B cell (primary cell): ENCODE measurements around the gene ITGB1. TPM values are rescaled to one million over a fixed set of nuclear protein-coding genes. Genes with fewer than 3 reads are reported as not detected.

Source experiments
- ATAC-seq: fragments of 200-7000 bp; cut with Tn5 transposase; one replicate; pipeline ENCODE4 v1.10.0; 2021; ENCODE audit warnings: low read depth, mild to moderate bottlenecking, moderate number of reproducible peaks, moderate library complexity
- CTCF ChIA-PET: fragments of 350-600 bp; sonication (Branson Sonifier 250); formaldehyde crosslinking; loops from one replicate; lab custom pipeline; 2021; ENCODE audit warnings: antibody characterized with exemption, inconsistent platforms; lab: Charles Lee
- POLR2A ChIA-PET: fragments of 350-600 bp; sonication (Branson Sonifier 250); formaldehyde crosslinking; loops from one replicate; lab custom pipeline; 2021; ENCODE audit warnings: antibody characterized with exemption; lab: Charles Lee
- DNase-seq: peaks from one replicate; pipeline ENCODE4 v3.0.0; 2013
- H2AFZ ChIP-seq: 2 replicates; pipeline ENCODE4 v1.6.1; 2012; ENCODE audit warnings: mild to moderate bottlenecking, low read depth, low read length; ENCODE audit not compliant: insufficient read depth, poor library complexity, severe bottlenecking
- H3K27ac ChIP-seq, 2 donors: 1 replicate in 1 of 2; 2 replicates in 1 of 2; pipeline ENCODE4 v1.5.1; 2012 to 2013; ENCODE audit warnings: low read length in 2 of 2, mild to moderate bottlenecking in 2 of 2, moderate library complexity in 1 of 2
- H3K27me3 ChIP-seq, 4 experiments: fragments of 200-600 bp in 1 of 4; sonication (generic) in 1 of 4; replicated peaks in 1 of 4; 1 replicate in 2 of 4; 2 replicates in 2 of 4; pipeline versions ENCODE4 v1.6.1 to v1.7.0; 2013 to 2016; ENCODE audit warnings: low read length in 3 of 4, mild to moderate bottlenecking in 2 of 4, mixed read lengths in 1 of 4, moderate library complexity in 1 of 4; ENCODE audit not compliant: insufficient read depth in 4 of 4, control insufficient read depth in 3 of 4; ENCODE audit errors: control extremely low read depth in 1 of 4
- H3K36me3 ChIP-seq, 2 experiments: replicated peaks in 1 of 2; 1 replicate in 1 of 2; 2 replicates in 1 of 2; pipeline versions ENCODE4 v1.6.1 to v1.7.1; 2013; ENCODE audit warnings: low read length in 1 of 2; ENCODE audit not compliant: insufficient read depth in 2 of 2, control insufficient read depth in 1 of 2; ENCODE audit errors: control extremely low read depth in 1 of 2, extremely low read depth in 1 of 2
- H3K4me1 ChIP-seq, 2 donors: fragments of 200-600 bp in 1 of 2; sonication (generic) in 1 of 2; 1 replicate in 1 of 2; 2 replicates in 1 of 2; pipeline versions ENCODE4 v1.5.1 to v1.6.1; 2013 to 2017; ENCODE audit warnings: low read length in 2 of 2; ENCODE audit not compliant: control insufficient read depth in 2 of 2, insufficient read depth in 2 of 2
- H3K4me2 ChIP-seq: replicated peaks from 2 replicates; pipeline ENCODE3; 2012; ENCODE audit warnings: mild to moderate bottlenecking, low read depth, low read length; ENCODE audit not compliant: poor library complexity, severe bottlenecking
- H3K4me3 ChIP-seq, 5 experiments: fragments of 200-600 bp in 1 of 5; sonication (generic) in 1 of 5; 1 replicate in 3 of 5; 2 replicates in 2 of 5; pipeline versions ENCODE4 v1.5.1 to v1.7.0; 2011 to 2016; ENCODE audit warnings: low read length in 4 of 5, mild to moderate bottlenecking in 4 of 5, low read depth in 2 of 5, control low read depth in 1 of 5, moderate library complexity in 1 of 5; ENCODE audit not compliant: insufficient read depth in 1 of 5; ENCODE audit errors: control extremely low read depth in 1 of 5, extremely low read depth in 1 of 5
- H3K79me2 ChIP-seq: fragments of 200-600 bp; sonication (generic); one replicate; pipeline ENCODE4 v1.6.0; 2016; ENCODE audit warnings: low read length; ENCODE audit not compliant: control insufficient read depth, insufficient read depth
- H3K9ac ChIP-seq: fragments of 200-600 bp; sonication (generic); 2 replicates; pipeline ENCODE4 v1.6.1; 2017; ENCODE audit warnings: mild to moderate bottlenecking, low read length, moderate library complexity
- H3K9me3 ChIP-seq, 3 donors: one replicate each; pipeline versions ENCODE4 v1.6.1 to v1.7.1; 2013; ENCODE audit warnings: low read length in 2 of 3; ENCODE audit not compliant: control insufficient read depth in 2 of 3, insufficient read depth in 1 of 3; ENCODE audit errors: control extremely low read depth in 1 of 3
- H4K20me1 ChIP-seq: 2 replicates; pipeline ENCODE4 v1.6.0; 2012; ENCODE audit warnings: mild to moderate bottlenecking, low read length; ENCODE audit not compliant: insufficient read depth, control insufficient read depth, poor library complexity, severe bottlenecking
- H3K27ac Mint-ChIP-seq: one replicate; pipeline ENCODE4 v1.8.0; 2021; ENCODE audit warnings: mixed read lengths
- H3K27me3 Mint-ChIP-seq: one replicate; pipeline ENCODE4 v1.8.0; 2021; ENCODE audit warnings: mixed read lengths
- H3K4me1 Mint-ChIP-seq: one replicate; pipeline ENCODE4 v1.8.0; 2021; ENCODE audit warnings: mixed read lengths
- H3K4me3 Mint-ChIP-seq: one replicate; pipeline ENCODE4 v1.8.0; 2021; ENCODE audit warnings: mixed read lengths
- H3K9me3 Mint-ChIP-seq: one replicate; pipeline ENCODE4 v1.8.0; 2022; ENCODE audit warnings: mixed read lengths; ENCODE audit not compliant: insufficient read depth
- EZH2 ChIP-seq: IDR thresholded peaks from 2 replicates; pipeline ENCODE4 v1.6.1; 2012; ENCODE audit warnings: borderline replicate concordance, low read depth, mild to moderate bottlenecking, moderate library complexity, low read length; ENCODE audit not compliant: insufficient read depth, poor library complexity, severe bottlenecking
- WGBS: methylation state at CpG from one replicate; pipeline ENCODE4 v1.1.5; 2013; ENCODE audit warnings: missing lambda C conversion rate; ENCODE audit not compliant: insufficient coverage; 5-methylcytosine and 5-hydroxymethylcytosine counted together
- intact Hi-C: fragments of 100-400 bp; cut with micrococcal nuclease; formaldehyde crosslinking; loops from one replicate; pipeline ENCODE4 v1.10.0; 2022
- polyA plus RNA-seq: library from polyadenylated mRNA; depleted of rRNA; stranded (reverse); fragments of >200 nt; gene quantifications from 2 replicates; pipeline ENCODE4 v1.2.3, GENCODE V29; 2012
- total RNA-seq, 2 donors: library from RNA; stranded (reverse); fragments of 120-200 nt in 1 of 2; gene quantifications; 1 replicate in 1 of 2; 2 replicates in 1 of 2; pipeline versions ENCODE4 v1.2.3 to v1.2.4, GENCODE V29; 2013 to 2022
- TF ChIP-seq, protein P1 (sequence below): fragments of 200-600 bp; IDR thresholded peaks from one replicate; pipeline ENCODE4 v1.8.0; 2022; ENCODE audit warnings: antibody characterized with exemption, mild to moderate bottlenecking

Gene ITGB1
- total and polyA plus RNA-seq, 2 donors (not counting 1 experiment from before 2014, with no cell fraction given), result 30.8 to 128 TPM

DNA sequence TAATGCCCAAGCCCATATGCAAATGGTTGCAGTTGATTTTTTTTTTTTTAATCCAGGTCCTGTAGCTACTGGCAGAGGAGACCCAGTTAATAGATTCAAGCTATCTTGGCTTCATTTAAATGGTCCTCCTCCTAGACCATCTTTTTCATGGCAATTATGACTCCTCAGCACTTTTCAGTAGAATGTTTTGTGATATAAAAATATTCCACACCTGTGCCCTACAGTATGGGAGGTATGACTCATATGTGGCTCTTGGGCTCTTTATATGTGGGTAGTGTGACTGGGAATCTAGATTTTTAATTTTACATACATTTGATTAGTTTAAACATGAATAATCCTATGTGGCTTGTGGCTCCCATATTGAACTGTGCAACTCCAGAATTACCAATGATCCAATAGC lies 80.1 kb downstream of the ITGB1 start:
- Histone ChIP-seq H3K9ac (no peak overlapping the region), H3K27me3 (no peaks in the 10 kb centered on the region), H3K4me2 (no peak overlapping the region), H3K4me3 (no peak overlapping the region), H3K9me3 (peaks cover 0 to 5% (median 0%) of the 10 kb centered on the region in 3 donors), H3K36me3 (no peaks in the 10 kb centered on the region), H4K20me1 (no peaks in the 10 kb centered on the region), H3K79me2 (no peaks in the 10 kb centered on the region), H3K4me1 (no peaks in the 10 kb centered on the region), H3K27ac (no peak overlapping the region), H2AFZ (no peak overlapping the region)
- Mint-ChIP-seq H3K27ac (no peak overlapping the region), H3K4me1 (no peaks in the 10 kb centered on the region), H3K27me3 (peaks cover 3% of the 10 kb centered on the region), H3K4me3 (no peak overlapping the region), H3K9me3 (peaks cover 2% of the 10 kb centered on the region)
- TF ChIP-seq, protein P1, sequence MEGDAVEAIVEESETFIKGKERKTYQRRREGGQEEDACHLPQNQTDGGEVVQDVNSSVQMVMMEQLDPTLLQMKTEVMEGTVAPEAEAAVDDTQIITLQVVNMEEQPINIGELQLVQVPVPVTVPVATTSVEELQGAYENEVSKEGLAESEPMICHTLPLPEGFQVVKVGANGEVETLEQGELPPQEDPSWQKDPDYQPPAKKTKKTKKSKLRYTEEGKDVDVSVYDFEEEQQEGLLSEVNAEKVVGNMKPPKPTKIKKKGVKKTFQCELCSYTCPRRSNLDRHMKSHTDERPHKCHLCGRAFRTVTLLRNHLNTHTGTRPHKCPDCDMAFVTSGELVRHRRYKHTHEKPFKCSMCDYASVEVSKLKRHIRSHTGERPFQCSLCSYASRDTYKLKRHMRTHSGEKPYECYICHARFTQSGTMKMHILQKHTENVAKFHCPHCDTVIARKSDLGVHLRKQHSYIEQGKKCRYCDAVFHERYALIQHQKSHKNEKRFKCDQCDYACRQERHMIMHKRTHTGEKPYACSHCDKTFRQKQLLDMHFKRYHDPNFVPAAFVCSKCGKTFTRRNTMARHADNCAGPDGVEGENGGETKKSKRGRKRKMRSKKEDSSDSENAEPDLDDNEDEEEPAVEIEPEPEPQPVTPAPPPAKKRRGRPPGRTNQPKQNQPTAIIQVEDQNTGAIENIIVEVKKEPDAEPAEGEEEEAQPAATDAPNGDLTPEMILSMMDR, result no peak
- no peak for TF ChIP-seq EZH2
- ChIA-PET CTCF (interaction anchor here (1.1 to 1.3 kb wide), 2 partner anchors 131 to 278 kb away, joined by 4 to 6 read pairs; no protein-coding TSS in a partner anchor), POLR2A (no interaction called here)
- DNase-seq, result no peak
- no peak for ATAC-seq
- intact Hi-C loops, result no loop called here

DNA sequence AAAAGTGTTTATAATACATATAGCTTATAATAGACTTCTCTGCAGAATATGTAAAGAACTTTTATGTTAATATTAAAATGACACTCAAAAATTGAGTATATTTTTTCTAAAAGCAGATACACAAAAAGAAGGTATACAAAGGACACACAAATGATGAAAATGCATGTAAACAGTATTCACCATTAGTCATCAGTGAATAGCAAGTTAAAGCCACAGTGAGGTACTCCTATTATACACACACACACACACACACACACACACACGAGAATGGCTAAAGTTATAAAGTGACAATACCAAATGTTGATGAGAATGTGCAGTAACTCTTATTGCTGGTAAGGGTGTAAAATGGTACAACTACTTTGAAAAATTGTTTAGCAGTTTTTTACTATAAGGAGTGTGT lies 92.9 kb downstream of the ITGB1 start:
- H3K79me2 ChIP-seq, result no peaks in the 10 kb centered on the region
- DNase-seq (no peak), ATAC-seq (no peak)
- Mint-ChIP-seq H3K27me3 (no peaks in the 10 kb centered on the region), H3K27ac (no peak overlapping the region), H3K4me3 (no peak overlapping the region), H3K9me3 (peaks cover 3% of the 10 kb centered on the region), H3K4me1 (no peaks in the 10 kb centered on the region)
- H2AFZ ChIP-seq, result no peak overlapping the region
- no peak for TF ChIP-seq EZH2
- TF ChIP-seq, protein P1, result no peak
- ChIA-PET CTCF (interaction anchor here (1.3 kb wide), 1 partner anchor 70 kb away, joined by 4 read pairs; no protein-coding TSS in a partner anchor), POLR2A (no interaction called here)
- no peak overlapping the region for H3K27ac ChIP-seq
- no peaks in the 10 kb centered on the region for H4K20me1 ChIP-seq
- H3K27me3 ChIP-seq, result no peaks in the 10 kb centered on the region
- no peak overlapping the region for H3K4me2 ChIP-seq
- no CpG with 5 or more reads among the region's 1 CpG for WGBS
- H3K9me3 ChIP-seq, result no peaks in the 10 kb centered on the region
- H3K36me3 ChIP-seq, result no peaks in the 10 kb centered on the region
- H3K4me1 ChIP-seq, result no peaks in the 10 kb centered on the region
- no peak overlapping the region for H3K9ac ChIP-seq
- no peak overlapping the region for H3K4me3 ChIP-seq
- intact Hi-C loops, result no loop called here
